SU-DHL-6 (cell line): ENCODE data around the gene NEUROG2.

Source experiments
- CTCF ChIP-seq: fragments of 200-600 bp; sonication (generic); IDR thresholded peaks from one replicate; pipeline ENCODE4 v1.5.1; 2017; ENCODE audit warnings: antibody characterized with exemption, mild to moderate bottlenecking, low read length, moderate library complexity; ENCODE audit not compliant: insufficient read depth, poor library complexity, severe bottlenecking
- EZH2phosphoT487 ChIP-seq: fragments of 200-600 bp; sonication (generic), shearing (Covaris generic); conservative IDR thresholded peaks from 2 replicates; pipeline ENCODE4 v1.6.1; 2018; ENCODE audit warnings: mild to moderate bottlenecking, antibody characterized with exemption, low read length, moderate library complexity, mixed read lengths

- TF ChIP-seq CTCF (no peak), EZH2phosphoT487 (no peak)
Observed at GRCh38 chr4:112540695-112541094, 24.7 kb upstream of the NEUROG2 start.
